GM10248 (cell line): Measurements from ENCODE around the gene GFRA1.

Source experiments
- CTCF ChIA-PET: fragments of 300-600 bp; sonication (Branson Sonifier 250); formaldehyde crosslinking; extraction: SDS; loops from one replicate; lab custom pipeline; 2021; ENCODE audit warnings: antibody characterized with exemption; lab: Yijun Ruan, JAX
- POLR2A ChIA-PET: fragments of 350-650 bp; sonication (Branson Sonifier 250); formaldehyde crosslinking; extraction: SDS; loops from one replicate; lab custom pipeline; 2020; ENCODE audit warnings: antibody characterized with exemption; lab: Yijun Ruan, JAX
- DNase-seq: peaks from one replicate; pipeline ENCODE4 v3.0.0; 2012; ENCODE audit errors: extremely low spot score
- TF ChIP-seq, protein P1 (sequence below): IDR thresholded peaks from 2 replicates; pipeline ENCODE4 v1.5.1; 2012; ENCODE audit warnings: mild to moderate bottlenecking, low read depth; ENCODE audit errors: extremely low read depth, missing control alignments, control extremely low read depth

GFRA1 gene

DNA sequence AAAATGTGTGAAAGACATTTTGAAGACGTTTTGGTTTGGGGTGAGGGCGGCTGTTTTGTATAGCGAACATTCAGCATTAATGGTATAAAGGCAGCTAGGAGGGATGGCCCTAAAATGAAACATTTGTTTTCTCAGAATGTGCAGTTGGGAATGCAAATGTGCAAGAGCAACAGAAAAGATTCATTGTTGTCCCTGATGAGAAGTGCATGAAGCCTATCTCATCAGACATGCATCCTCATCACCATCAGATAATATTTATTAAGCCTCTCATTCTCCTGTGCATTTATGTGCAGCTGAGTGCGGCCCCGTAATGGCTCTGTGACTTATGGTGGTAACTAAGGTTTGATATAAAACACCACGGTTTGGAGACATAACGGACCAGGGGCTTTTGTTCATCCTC is 199.5 kb downstream of the GFRA1 start:
- POLR2A ChIA-PET = no interaction called here
- no peak for DNase-seq
- TF ChIP-seq, protein P1, sequence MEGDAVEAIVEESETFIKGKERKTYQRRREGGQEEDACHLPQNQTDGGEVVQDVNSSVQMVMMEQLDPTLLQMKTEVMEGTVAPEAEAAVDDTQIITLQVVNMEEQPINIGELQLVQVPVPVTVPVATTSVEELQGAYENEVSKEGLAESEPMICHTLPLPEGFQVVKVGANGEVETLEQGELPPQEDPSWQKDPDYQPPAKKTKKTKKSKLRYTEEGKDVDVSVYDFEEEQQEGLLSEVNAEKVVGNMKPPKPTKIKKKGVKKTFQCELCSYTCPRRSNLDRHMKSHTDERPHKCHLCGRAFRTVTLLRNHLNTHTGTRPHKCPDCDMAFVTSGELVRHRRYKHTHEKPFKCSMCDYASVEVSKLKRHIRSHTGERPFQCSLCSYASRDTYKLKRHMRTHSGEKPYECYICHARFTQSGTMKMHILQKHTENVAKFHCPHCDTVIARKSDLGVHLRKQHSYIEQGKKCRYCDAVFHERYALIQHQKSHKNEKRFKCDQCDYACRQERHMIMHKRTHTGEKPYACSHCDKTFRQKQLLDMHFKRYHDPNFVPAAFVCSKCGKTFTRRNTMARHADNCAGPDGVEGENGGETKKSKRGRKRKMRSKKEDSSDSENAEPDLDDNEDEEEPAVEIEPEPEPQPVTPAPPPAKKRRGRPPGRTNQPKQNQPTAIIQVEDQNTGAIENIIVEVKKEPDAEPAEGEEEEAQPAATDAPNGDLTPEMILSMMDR = no peak
- CTCF ChIA-PET = interaction anchor here (1.1 kb wide), 1 partner anchor 9 kb away, joined by 3 read pairs; no protein-coding TSS in a partner anchor

DNA sequence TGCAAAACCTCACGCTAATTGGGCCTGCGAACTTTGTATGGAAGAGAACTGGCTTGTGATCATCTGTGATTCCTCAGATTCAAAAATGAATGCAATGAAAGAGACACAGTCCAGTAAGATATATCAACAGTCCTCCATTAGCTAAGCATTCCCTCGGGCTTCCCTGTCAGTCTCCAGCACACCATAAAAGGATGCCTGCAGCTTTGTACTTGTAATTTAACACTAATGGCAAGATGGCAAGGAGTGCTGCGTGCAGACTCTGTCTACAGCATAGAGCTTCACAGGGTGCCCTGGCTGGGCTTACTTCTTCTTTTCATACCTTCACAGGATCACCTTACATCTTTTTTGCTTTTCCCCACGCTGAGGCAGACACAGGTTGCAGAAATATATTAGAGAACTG is 200.0 kb downstream of the GFRA1 start:
- DNase-seq = no peak
- ChIA-PET CTCF (interaction anchor here (1.1 kb wide), 1 partner anchor 10 kb away, joined by 3 read pairs; no protein-coding TSS in a partner anchor), POLR2A (no interaction called here)
- TF ChIP-seq, protein P1 = no peak

DNA sequence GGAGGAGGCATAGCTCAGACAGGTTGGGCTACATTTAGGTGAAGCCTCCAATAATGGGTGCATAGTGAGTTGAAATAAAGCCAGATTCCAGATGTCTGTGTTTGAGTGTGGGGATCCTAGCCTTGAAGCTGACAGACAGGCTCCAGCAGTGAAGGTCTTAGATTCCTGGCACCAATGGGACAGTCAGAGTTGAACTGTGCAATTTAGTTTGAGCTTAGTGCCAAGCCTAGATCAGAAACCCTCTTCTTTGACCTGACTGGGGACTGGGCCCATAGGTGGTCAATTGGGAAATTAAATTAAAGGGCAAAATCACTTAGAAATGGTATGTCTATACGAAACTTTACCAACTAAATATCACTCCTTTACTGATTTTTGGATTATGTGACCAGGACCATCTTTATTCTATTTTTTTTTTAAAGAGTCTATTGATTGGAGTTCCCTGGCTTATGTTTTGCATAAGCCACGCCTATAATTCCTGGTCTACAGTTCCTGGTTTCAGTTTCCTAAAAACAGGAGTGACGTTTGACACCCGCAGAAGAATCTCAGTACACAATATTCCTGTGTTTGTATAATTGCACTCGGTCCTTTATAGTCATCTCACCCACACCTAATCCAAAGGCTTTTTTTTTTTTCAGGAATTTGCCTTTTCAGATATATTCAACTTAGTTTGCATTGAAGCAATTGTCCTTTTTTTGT is 201.4 kb downstream of the GFRA1 start:
- TF ChIP-seq, protein P1 = no peak
- ChIA-PET POLR2A (no interaction called here), CTCF (no interaction called here)
- DNase-seq = no peak

- TF ChIP-seq, protein P1 = no peak
- DNase-seq = no peak
- POLR2A ChIA-PET = no interaction called here
- CTCF ChIA-PET = interaction anchor here (1.7 kb wide), 1 partner anchor 11 kb away, joined by 6 read pairs; no protein-coding TSS in a partner anchor
Measured at GRCh38 chr10:116070743-116071320, 202.2 kb downstream of the GFRA1 start.

DNA sequence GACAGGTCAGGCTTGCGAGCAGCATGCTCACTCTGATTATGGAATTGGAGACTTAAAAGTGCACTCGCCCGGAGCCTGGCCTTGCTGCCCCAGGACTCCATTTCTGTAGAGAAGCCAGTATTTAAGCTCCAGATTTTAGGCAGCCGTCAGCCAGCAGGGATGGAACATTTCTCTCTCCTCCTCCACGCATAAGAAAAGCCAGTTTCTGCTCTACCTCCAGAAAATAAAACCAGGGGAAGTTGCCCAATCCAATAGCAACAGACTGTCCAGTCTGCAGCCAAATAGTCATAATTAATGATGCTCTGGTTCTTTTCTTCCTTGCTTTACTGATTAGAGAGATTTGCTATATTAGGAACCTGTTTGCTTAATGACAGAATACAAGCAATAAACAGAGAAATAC is 203.2 kb downstream of the GFRA1 start:
- POLR2A ChIA-PET = no interaction called here
- TF ChIP-seq, protein P1 = no peak
- no peak for DNase-seq
- CTCF ChIA-PET = interaction anchor here (1.7 kb wide), 1 partner anchor 12 kb away, joined by 6 read pairs; no protein-coding TSS in a partner anchor

GRCh38 chr10:116067825-116068224 is 205.2 kb downstream of the GFRA1 start:
- ChIA-PET POLR2A (no interaction called here), CTCF (interaction anchor here (1.5 to 2.1 kb wide), 2 partner anchors 13 to 35 kb away, joined by 3 to 6 read pairs; no protein-coding TSS in a partner anchor)
- DNase-seq = no peak
- TF ChIP-seq, protein P1 = no peak
